ENCODE data around the gene DENND1B.

DENND1B gene

GRCh38 chr1:197775282-197776262 lies at the start of gene DENND1B:
DENND1B (minus strand) TSS chr1:197775480; CDS start chr1:197775155, 325 bp downstream.
- DNase-seq = no peak

- no peak for DNase-seq
Measured at GRCh38 chr1:197814306-197814705, 39.0 kb upstream of the DENND1B start.

- no peak for DNase-seq
Measured at GRCh38 chr1:197813741-197814140, 38.5 kb upstream of the DENND1B start.

GRCh38 chr1:197811769-197812168 lies 36.5 kb upstream of the DENND1B start:
- no peak for DNase-seq

- DNase-seq = no peak
Measured at GRCh38 chr1:197810812-197811211, 35.5 kb upstream of the DENND1B start.

- DNase-seq = no peak
Measured at GRCh38 chr1:197808880-197809279, 33.6 kb upstream of the DENND1B start.

GRCh38 chr1:197807739-197808453 lies 32.6 kb upstream of the DENND1B start:
- no peak for DNase-seq

GRCh38 chr1:197807216-197807615 lies 31.9 kb upstream of the DENND1B start:
- no peak for DNase-seq

- no peak for DNase-seq
Measured at GRCh38 chr1:197806718-197807117, 31.4 kb upstream of the DENND1B start.

- no peak for DNase-seq
Measured at GRCh38 chr1:197801684-197802083, 26.4 kb upstream of the DENND1B start.

- no peak for DNase-seq
Measured at GRCh38 chr1:197801111-197801482, 25.8 kb upstream of the DENND1B start.

GRCh38 chr1:197800379-197801110 lies 25.3 kb upstream of the DENND1B start:
- no peak for DNase-seq

GRCh38 chr1:197799271-197799670 lies 24.0 kb upstream of the DENND1B start:
- DNase-seq = no peak

- no peak for DNase-seq
Measured at GRCh38 chr1:197798492-197798891, 23.2 kb upstream of the DENND1B start.

- DNase-seq = no peak
Measured at GRCh38 chr1:197797010-197797409, 21.7 kb upstream of the DENND1B start.

GRCh38 chr1:197788741-197789739 lies 13.8 kb upstream of the DENND1B start:
- no peak for DNase-seq

- no peak for DNase-seq
Measured at GRCh38 chr1:197787623-197788536, 12.6 kb upstream of the DENND1B start.

GRCh38 chr1:197787056-197787455 lies 11.8 kb upstream of the DENND1B start:
- no peak for DNase-seq

- no peak for DNase-seq
Measured at GRCh38 chr1:197786280-197786679, 11.0 kb upstream of the DENND1B start.

- DNase-seq = no peak
Measured at GRCh38 chr1:197783510-197783948, 8.2 kb upstream of the DENND1B start.
